HuH-7 (cell line): Measurements from ENCODE around the gene PTGS1.
"Not testable (repeated sequence)": the region's sequence is repeated elsewhere in the genome, so short reads cannot be mapped to it uniquely, and the experiment has no call there.

ENCODE experiments used
- DNase-seq: peaks from one replicate; pipeline ENCODE4 v3.0.0; 2011; ENCODE audit warnings: low spot score

The PTGS1 gene

GRCh38 chr9:122398371-122398924 is 27.6 kb downstream of the PTGS1 start:
- DNase-seq, result no peak

- DNase-seq, result no peak
These were observed 31.1 kb downstream of the PTGS1 start for GRCh38 chr9:122401896-122402295.

- no peak for DNase-seq
These were observed 31.6 kb downstream of the PTGS1 start for GRCh38 chr9:122402403-122402871.

GRCh38 chr9:122402874-122403273 is 32.0 kb downstream of the PTGS1 start:
- DNase-seq, result no peak

GRCh38 chr9:122403381-122404000 is 32.7 kb downstream of the PTGS1 start:
- DNase-seq, result no peak

- DNase-seq, result not testable (repeated sequence)
These were observed 34.7 kb downstream of the PTGS1 start for GRCh38 chr9:122405304-122406069.

GRCh38 chr9:122406070-122406890 is 35.5 kb downstream of the PTGS1 start:
- no peak for DNase-seq

- not testable (repeated sequence) for DNase-seq
These were observed 43.3 kb downstream of the PTGS1 start for GRCh38 chr9:122414108-122414507.

GRCh38 chr9:122418016-122418415 is 47.2 kb downstream of the PTGS1 start:
- DNase-seq, result no peak

- DNase-seq, result no peak
These were observed 49.5 kb downstream of the PTGS1 start for GRCh38 chr9:122420315-122420714.

GRCh38 chr9:122425087-122425486 is 54.3 kb downstream of the PTGS1 start:
- no peak for DNase-seq

GRCh38 chr9:122426723-122427122 is 55.9 kb downstream of the PTGS1 start:
- DNase-seq, result no peak

GRCh38 chr9:122442568-122442967 is 71.7 kb downstream of the PTGS1 start:
- DNase-seq, result no peak

- no peak for DNase-seq
These were observed 73.4 kb downstream of the PTGS1 start for GRCh38 chr9:122444041-122444733.
